ENCODE measurements around the gene OR51V1.

DNA sequence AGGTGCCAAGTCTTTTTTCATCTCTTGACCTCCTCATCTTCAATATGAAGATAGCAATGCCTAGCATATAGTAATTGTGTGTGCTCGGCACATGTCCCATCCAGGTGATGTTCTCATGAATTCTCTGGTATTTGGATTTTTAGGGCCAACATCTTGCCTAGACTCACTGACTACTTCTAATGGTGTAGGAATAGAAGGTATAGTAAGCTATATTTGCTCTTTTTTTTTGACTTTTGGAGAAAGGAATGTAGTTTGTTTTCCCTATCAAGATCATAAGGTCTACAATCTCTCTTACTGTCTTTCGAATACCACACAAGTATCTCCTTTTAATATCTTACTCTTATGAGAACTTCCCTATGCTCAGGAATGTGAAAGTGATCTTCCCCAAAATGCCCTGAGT is 30.6 kb upstream of the OR51V1 start:
- TF ChIP-seq POLR2A (IDR thresholded peaks at IDR 0.05; ENCODE audit: low read depth, low read length) (no peak), TAF1 (IDR thresholded peaks at IDR 0.05; ENCODE audit: borderline replicate concordance, low read depth, low read length) (no peak), POLR2AphosphoS5 (IDR thresholded peaks at IDR 0.05; ENCODE audit: low read depth, low read length) (no peak)

All from GM12892 (cell line).